EH (cell line): ENCODE measurements around the gene LENG1.

Experiments used
- DNase-seq: peaks from one replicate; pipeline ENCODE4 v3.0.0-alpha.2; 2015; ENCODE audit warnings: low read depth

LENG1 gene

GRCh38 chr19:54164369-54165068 lies 5.0 kb upstream of the LENG1 start:
- peak; percentile 77 for DNase-seq

GRCh38 chr19:54162884-54163283 lies 3.4 kb upstream of the LENG1 start:
- no peak for DNase-seq

- peak; percentile 71 for DNase-seq
These were observed 2.8 kb upstream of the LENG1 start for GRCh38 chr19:54162241-54162805.

GRCh38 chr19:54160854-54161253 lies 1.3 kb upstream of the LENG1 start:
- peak; percentile 19 for DNase-seq

GRCh38 chr19:54160182-54160811 lies 776 bp upstream of the LENG1 start:
- DNase-seq, result peak; percentile 40

- peak; percentile 34 for DNase-seq
These were observed 639 bp downstream of the LENG1 start for GRCh38 chr19:54158812-54159351.

GRCh38 chr19:54156953-54157352 lies 2.6 kb downstream of the LENG1 start:
- DNase-seq, result no peak

GRCh38 chr19:54156490-54156889 lies 3.0 kb downstream of the LENG1 start:
- no peak for DNase-seq

- DNase-seq, result no peak
These were observed 3.8 kb downstream of the LENG1 start for GRCh38 chr19:54155694-54156093.

GRCh38 chr19:54154603-54155345 lies 4.7 kb downstream of the LENG1 start:
- DNase-seq, result peak; percentile 86

- no peak for DNase-seq
These were observed 5.7 kb downstream of the LENG1 start for GRCh38 chr19:54153731-54154326.

- DNase-seq, result no peak
These were observed 6.5 kb downstream of the LENG1 start for GRCh38 chr19:54152878-54153524.

GRCh38 chr19:54152267-54152666 lies 7.3 kb downstream of the LENG1 start:
- no peak for DNase-seq

GRCh38 chr19:54151362-54152035 lies 8.0 kb downstream of the LENG1 start:
- no peak for DNase-seq

GRCh38 chr19:54149021-54149812 lies 10.3 kb downstream of the LENG1 start:
- no peak for DNase-seq

- no peak for DNase-seq
These were observed 11.4 kb downstream of the LENG1 start for GRCh38 chr19:54148158-54148557.

- no peak for DNase-seq
These were observed 11.8 kb downstream of the LENG1 start for GRCh38 chr19:54147676-54148075.

- no peak for DNase-seq
These were observed 13.9 kb downstream of the LENG1 start for GRCh38 chr19:54145541-54146158.

GRCh38 chr19:54142166-54142780 lies 17.2 kb downstream of the LENG1 start:
- no peak for DNase-seq
